Measurements from ENCODE around the gene NOTUM. TPM values are rescaled to one million over a fixed set of nuclear protein-coding genes. Genes with fewer than 3 reads are reported as not detected.

NOTUM gene
- total RNA-seq, 3 donors from 2014 or later, result 0.13 TPM; not detected in 2

DNA sequence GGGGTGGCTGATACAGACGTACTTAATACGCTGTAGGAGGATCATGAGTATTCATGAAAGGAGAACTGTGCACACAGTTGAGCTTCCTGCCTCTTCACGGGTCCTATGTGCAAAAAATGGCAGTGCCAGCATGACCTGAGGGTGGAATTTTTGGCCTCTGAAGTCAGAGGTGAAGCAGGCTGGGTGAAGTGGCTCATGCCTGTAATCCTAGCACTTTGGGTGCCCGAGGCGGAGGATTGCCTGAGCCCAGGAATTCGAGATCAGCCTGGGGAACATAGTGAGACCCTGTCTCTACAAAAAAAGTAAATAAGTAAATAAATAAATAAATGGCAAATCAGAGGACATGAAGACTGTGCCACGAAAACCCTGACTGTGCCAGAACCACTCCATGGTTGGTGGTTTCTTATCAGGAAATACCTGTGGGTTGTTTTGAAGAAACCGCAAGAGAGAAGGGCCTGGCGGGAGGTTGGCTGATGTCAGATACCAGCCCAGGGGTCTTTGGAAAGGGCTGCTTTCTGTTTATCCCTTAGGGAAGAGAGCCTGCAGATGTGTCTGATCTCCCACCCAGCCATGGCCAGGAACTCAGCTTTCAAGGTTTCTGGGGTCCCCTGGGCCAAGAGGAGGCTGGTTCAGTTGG, 19.8 kb upstream of the NOTUM start:
- intact Hi-C loops (cut with DNase I, micrococcal nuclease), result no loop called here
- H3K4me3 ChIP-seq, result no peak overlapping the region
- H3K36me3 ChIP-seq (ENCODE audit: low read depth), result no peaks in the 10 kb centered on the region
- peaks cover 4% of the 10 kb centered on the region for H3K4me1 ChIP-seq (ENCODE audit: low read depth)
- no peaks in the 10 kb centered on the region for H3K9me3 ChIP-seq
- ATAC-seq (no peak), DNase-seq (no peak)
- no peak for TF ChIP-seq CTCF (IDR thresholded peaks at IDR 0.05)

GRCh38 chr17:81980122-81980521, 19.1 kb upstream of the NOTUM start:
- ATAC-seq, result no peak
- Histone ChIP-seq H3K36me3 (ENCODE audit: low read depth) (no peaks in the 10 kb centered on the region), H3K4me3 (no peak overlapping the region), H3K9me3 (no peaks in the 10 kb centered on the region), H3K4me1 (ENCODE audit: low read depth) (peaks cover 4% of the 10 kb centered on the region)
- TF ChIP-seq CTCF (IDR thresholded peaks at IDR 0.05), result no peak
- intact Hi-C loops (cut with DNase I, micrococcal nuclease), result no loop called here
- DNase-seq, result no peak

- Histone ChIP-seq H3K4me1 (ENCODE audit: low read depth) (peaks cover 4% of the 10 kb centered on the region), H3K36me3 (ENCODE audit: low read depth) (no peaks in the 10 kb centered on the region), H3K9me3 (no peaks in the 10 kb centered on the region), H3K4me3 (no peak overlapping the region)
- DNase-seq (no peak), ATAC-seq (no peak)
- intact Hi-C loops (cut with DNase I, micrococcal nuclease), result no loop called here
- no peak for TF ChIP-seq CTCF (IDR thresholded peaks at IDR 0.05)
Observed at GRCh38 chr17:81978524-81979298, 17.7 kb upstream of the NOTUM start.

DNA sequence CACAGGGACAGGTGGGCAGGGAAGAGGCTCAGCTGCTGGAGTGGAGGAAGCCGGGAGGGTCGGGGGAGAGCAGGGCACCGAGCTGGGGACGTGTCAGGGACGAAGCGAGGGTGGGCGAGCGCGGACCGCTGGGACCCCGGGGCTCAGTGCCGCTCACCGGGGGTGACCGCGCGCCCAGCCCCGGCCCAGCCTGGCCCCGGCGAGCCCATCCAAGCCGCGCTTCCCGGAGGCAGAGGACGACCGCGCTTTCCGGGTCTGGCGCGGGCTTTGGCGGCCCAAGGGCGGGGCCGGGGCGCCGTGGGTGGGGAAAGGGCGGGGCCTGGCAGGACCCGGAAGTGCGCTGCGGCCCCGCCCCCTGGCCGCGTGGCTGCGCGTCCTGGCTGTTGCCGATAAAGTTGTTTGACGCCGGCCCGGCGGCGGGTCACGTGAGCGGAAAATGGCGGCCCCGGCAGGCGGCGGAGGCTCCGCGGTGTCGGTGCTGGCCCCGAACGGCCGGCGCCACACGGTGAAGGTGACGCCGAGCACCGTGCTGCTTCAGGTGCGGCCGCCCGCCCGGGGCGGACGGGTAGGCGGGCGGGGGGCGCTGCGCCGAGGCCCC, 16.3 kb upstream of the NOTUM start, which contains the start of gene ASPSCR1:
Gene ASPSCR1 (plus strand): TSS at position 419 of the 598 bp plus-strand sequence. CDS start 18 bp downstream, at position 437.
- Histone ChIP-seq H3K4me1 (ENCODE audit: low read depth) (no peaks in the 10 kb centered on the region), H3K4me3 (peak within 1 kb of the TSS; percentile 55), H3K9me3 (no peaks in the 10 kb centered on the region), H3K36me3 (ENCODE audit: low read depth) (no peaks in the 10 kb centered on the region)
- intact Hi-C loops (cut with DNase I, micrococcal nuclease), result no loop called here
- ATAC-seq, result peak; percentile 98
- no peak for TF ChIP-seq CTCF (IDR thresholded peaks at IDR 0.05)
- peak; percentile 95 for DNase-seq

GRCh38 chr17:81976332-81977210, 15.6 kb upstream of the NOTUM start:
- H3K9me3 ChIP-seq, result no peaks in the 10 kb centered on the region
- H3K4me1 ChIP-seq (ENCODE audit: low read depth), result no peaks in the 10 kb centered on the region
- TF ChIP-seq CTCF (IDR thresholded peaks at IDR 0.05), result no peak
- no peaks in the 10 kb centered on the region for H3K36me3 ChIP-seq (ENCODE audit: low read depth)
- ATAC-seq (peak; percentile 32), DNase-seq (peak; percentile 55 to 74 (median 67))
- intact Hi-C loops (cut with DNase I, micrococcal nuclease), result no loop called here
- peak overlapping the region; percentile 55 for H3K4me3 ChIP-seq
